SK-N-SH (cell line): ENCODE measurements around the gene PRSS38. TPM values are rescaled to one million over a fixed set of nuclear protein-coding genes. Genes with fewer than 3 reads are reported as not detected.

Source experiments
- CTCF ChIA-PET: fragments of 300-600, 350-600 bp; formaldehyde crosslinking; extraction: SDS; loops from one replicate; lab custom pipeline; 2021; lab: Yijun Ruan, JAX
- POLR2A ChIA-PET: fragments of 350-600 bp; sonication (Branson Sonifier 250); formaldehyde crosslinking; extraction: SDS; loops from one replicate; lab custom pipeline; 2020; ENCODE audit warnings: antibody characterized with exemption, inconsistent platforms; lab: Yijun Ruan, JAX
- DNase-seq: peaks from one replicate; pipeline ENCODE4 v3.0.0; 2012
- H2AFZ ChIP-seq: fragments of 200-600 bp; sonication (generic); 2 replicates; pipeline ENCODE4 v1.8.1; 2016; ENCODE audit warnings: antibody characterized with exemption, mild to moderate bottlenecking, low read depth
- H3F3A ChIP-seq: fragments of 200-600 bp; sonication (generic); replicated peaks from 2 replicates; pipeline ENCODE3; 2016; ENCODE audit warnings: antibody characterized with exemption, mild to moderate bottlenecking; ENCODE audit not compliant: insufficient read depth
- H3K27ac ChIP-seq, 2 experiments: fragments of 200-500 bp in 1 of 2; fragments of 200-600 bp in 1 of 2; sonication (Bioruptor generic) in 1 of 2; sonication (generic), shearing (Covaris generic) in 1 of 2; 2 replicates each; pipeline versions ENCODE4 v1.5.1 to v1.6.1; 2014 to 2016; ENCODE audit warnings: low read depth in 2 of 2, inconsistent platforms in 1 of 2, low read length in 1 of 2, mild to moderate bottlenecking in 1 of 2, mixed read lengths in 1 of 2
- H3K27me3 ChIP-seq: fragments of 200-600 bp; sonication (generic), shearing (Covaris generic); 2 replicates; pipeline ENCODE4 v1.6.1; 2016; ENCODE audit warnings: mixed run types; ENCODE audit not compliant: insufficient read depth
- H3K36me3 ChIP-seq, 2 experiments: fragments of 200-500 bp in 1 of 2; fragments of 200-600 bp in 1 of 2; sonication (Bioruptor generic) in 1 of 2; sonication (generic) in 1 of 2; replicated peaks in 1 of 2; 2 replicates each; pipeline versions ENCODE3 to v1.5.1; 2014 to 2016; ENCODE audit warnings: low read length in 1 of 2, mild to moderate bottlenecking in 1 of 2; ENCODE audit not compliant: insufficient read depth in 2 of 2, control insufficient read depth in 1 of 2
- H3K4me1 ChIP-seq, 2 experiments: fragments of 200-500 bp in 1 of 2; fragments of 200-600 bp in 1 of 2; sonication (Bioruptor generic) in 1 of 2; sonication (generic), shearing (Covaris generic) in 1 of 2; 2 replicates each; pipeline versions ENCODE4 v1.5.1 to v1.6.1; 2014 to 2016; ENCODE audit warnings: low read depth in 1 of 2, low read length in 1 of 2, mixed run types in 1 of 2; ENCODE audit not compliant: insufficient read depth in 2 of 2, control insufficient read depth in 1 of 2
- H3K4me2 ChIP-seq: fragments of 200-600 bp; sonication (generic), shearing (Covaris generic); 2 replicates; pipeline ENCODE4 v1.6.1; 2017; ENCODE audit warnings: mixed run types
- H3K4me3 ChIP-seq, 2 experiments: fragments of 200-500 bp in 1 of 2; fragments of 200-600 bp in 1 of 2; sonication (Bioruptor generic) in 1 of 2; sonication (generic), shearing (Covaris generic) in 1 of 2; 2 replicates each; pipeline versions ENCODE4 v1.5.1 to v1.8.1; 2014 to 2016; ENCODE audit warnings: low read depth in 2 of 2, inconsistent platforms in 1 of 2, low read length in 1 of 2, mild to moderate bottlenecking in 1 of 2, mixed read lengths in 1 of 2, moderate library complexity in 1 of 2
- H3K79me2 ChIP-seq: fragments of 200-600 bp; sonication (generic); 2 replicates; pipeline ENCODE4 v1.8.1; 2017; ENCODE audit warnings: mild to moderate bottlenecking; ENCODE audit not compliant: insufficient read depth
- H3K9ac ChIP-seq: fragments of 200-600 bp; sonication (generic); 2 replicates; pipeline ENCODE4 v1.6.1; 2017; ENCODE audit warnings: mixed run types
- H3K9me2 ChIP-seq: fragments of 200-600 bp; sonication (generic); 2 replicates; pipeline ENCODE4 v1.6.1; 2017; ENCODE audit warnings: mixed run types
- H3K9me3 ChIP-seq: fragments of 200-600 bp; sonication (generic); 2 replicates; pipeline ENCODE4 v1.6.1; 2017; ENCODE audit warnings: mixed run types, mild to moderate bottlenecking, moderate library complexity
- H4K20me1 ChIP-seq: fragments of 200-600 bp; sonication (generic); 2 replicates; pipeline ENCODE4 v1.6.1; 2017; ENCODE audit warnings: mild to moderate bottlenecking, mixed run types; ENCODE audit not compliant: insufficient read depth
- EP300 ChIP-seq, 2 experiments: IDR thresholded peaks; 2 replicates each; pipeline versions ENCODE4 v1.4.0 to v1.6.1; 2012; ENCODE audit warnings: borderline replicate concordance in 1 of 2, low read depth in 1 of 2, low read length in 1 of 2
- FOXM1 ChIP-seq: IDR thresholded peaks from 2 replicates; pipeline ENCODE4 v1.4.0; 2012; ENCODE audit warnings: low read depth, mild to moderate bottlenecking
- GABPA ChIP-seq: IDR thresholded peaks from 2 replicates; pipeline ENCODE4 v1.4.0; 2012; ENCODE audit warnings: low read depth, mild to moderate bottlenecking
- JUND ChIP-seq: IDR thresholded peaks from 2 replicates; pipeline ENCODE4 v1.4.0; 2012
- POLR2AphosphoS5 ChIP-seq: IDR thresholded peaks from 2 replicates; pipeline ENCODE4 v1.6.1; 2012; ENCODE audit warnings: low read depth, low read length
- RCOR1 ChIP-seq: fragments of 150-350 bp; IDR thresholded peaks from 2 replicates; pipeline ENCODE4 v1.6.1; 2017; ENCODE audit warnings: antibody characterized with exemption, low read length
- SIN3A ChIP-seq: IDR thresholded peaks from 2 replicates; pipeline ENCODE4 v1.6.1; 2012; ENCODE audit warnings: low read depth, mild to moderate bottlenecking, low read length, moderate library complexity, borderline replicate concordance
- SMC3 ChIP-seq: IDR thresholded peaks from 2 replicates; pipeline ENCODE4 v1.6.1; 2012; ENCODE audit warnings: low read depth, low read length, improper control_type of control experiment
- TAF1 ChIP-seq: IDR thresholded peaks from 2 replicates; pipeline ENCODE4 v1.6.1; 2012; ENCODE audit warnings: low read depth, mild to moderate bottlenecking, low read length, moderate library complexity, borderline replicate concordance
- YY1 ChIP-seq: IDR thresholded peaks from 2 replicates; pipeline ENCODE4 v1.4.0; 2012; ENCODE audit warnings: low read depth, mild to moderate bottlenecking
- WGBS: methylation state at CpG from one replicate; pipeline ENCODE4 v1.1.6; 2017; ENCODE audit warnings: low lambda C conversion rate; 5-methylcytosine and 5-hydroxymethylcytosine counted together
- polyA plus RNA-seq, 3 experiments: library from polyadenylated mRNA; depleted of rRNA; stranded (reverse); fragments of >200 nt; gene quantifications; 2 replicates each; pipeline ENCODE4 v1.2.3, GENCODE V29; 2012
- TF ChIP-seq, protein P1 (sequence below): fragments of 150-350 bp; IDR thresholded peaks from 2 replicates; pipeline ENCODE4 v1.6.1; 2016; ENCODE audit warnings: mild to moderate bottlenecking, low read depth, low read length
- TF ChIP-seq, protein P2 (sequence below): IDR thresholded peaks from 2 replicates; pipeline ENCODE4 v1.4.0; 2012; ENCODE audit warnings: low read depth
- TF ChIP-seq, protein P3 (sequence below): fragments of 200-600 bp; sonication (generic); IDR thresholded peaks from 2 replicates; pipeline ENCODE4 v1.6.1; 2017; ENCODE audit warnings: antibody characterized with exemption, mild to moderate bottlenecking, moderate library complexity
- TF ChIP-seq, protein P4 (sequence below): IDR thresholded peaks from 2 replicates; pipeline ENCODE4 v1.6.1; 2012; ENCODE audit warnings: mild to moderate bottlenecking, low read depth, low read length, moderate library complexity

The PRSS38 gene
- polyA plus RNA-seq, 1 of the 3 experiments (the other 2 are of a cell fraction) = not detected

DNA sequence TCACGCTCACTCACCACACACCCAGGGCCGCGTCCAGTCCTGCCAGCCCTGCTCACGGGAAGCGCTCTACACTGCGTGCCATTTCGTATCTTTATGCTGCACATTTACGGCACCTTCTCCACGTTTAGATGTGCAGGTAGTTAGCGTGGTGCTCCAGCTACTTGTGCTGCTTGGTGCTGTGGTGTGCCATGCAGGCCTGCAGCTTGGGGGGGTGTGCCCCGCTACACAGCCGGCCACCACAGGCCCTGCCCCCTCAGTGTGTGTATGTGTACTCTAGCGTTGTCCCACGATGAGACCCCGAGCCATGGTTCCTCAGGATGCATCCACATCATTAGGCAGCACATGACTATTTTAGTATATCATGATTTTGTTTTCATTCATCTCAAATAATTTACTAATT is 41.9 kb upstream of the PRSS38 start:
- TF ChIP-seq YY1 (no peak), GABPA (no peak), FOXM1 (no peak), JUND (no peak), EP300 (IDR thresholded peaks at IDR 0.05; ENCODE audit: borderline replicate concordance in 1 of 2, low read depth in 1 of 2, low read length in 1 of 2) (no peak), SMC3 (no peak), SIN3A (no peak), TAF1 (no peak), RCOR1 (no peak), POLR2AphosphoS5 (no peak)
- TF ChIP-seq, protein P1, sequence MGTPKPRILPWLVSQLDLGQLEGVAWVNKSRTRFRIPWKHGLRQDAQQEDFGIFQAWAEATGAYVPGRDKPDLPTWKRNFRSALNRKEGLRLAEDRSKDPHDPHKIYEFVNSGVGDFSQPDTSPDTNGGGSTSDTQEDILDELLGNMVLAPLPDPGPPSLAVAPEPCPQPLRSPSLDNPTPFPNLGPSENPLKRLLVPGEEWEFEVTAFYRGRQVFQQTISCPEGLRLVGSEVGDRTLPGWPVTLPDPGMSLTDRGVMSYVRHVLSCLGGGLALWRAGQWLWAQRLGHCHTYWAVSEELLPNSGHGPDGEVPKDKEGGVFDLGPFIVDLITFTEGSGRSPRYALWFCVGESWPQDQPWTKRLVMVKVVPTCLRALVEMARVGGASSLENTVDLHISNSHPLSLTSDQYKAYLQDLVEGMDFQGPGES = no peak
- TF ChIP-seq, protein P2, sequence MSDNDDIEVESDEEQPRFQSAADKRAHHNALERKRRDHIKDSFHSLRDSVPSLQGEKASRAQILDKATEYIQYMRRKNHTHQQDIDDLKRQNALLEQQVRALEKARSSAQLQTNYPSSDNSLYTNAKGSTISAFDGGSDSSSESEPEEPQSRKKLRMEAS = no peak
- TF ChIP-seq, protein P3, sequence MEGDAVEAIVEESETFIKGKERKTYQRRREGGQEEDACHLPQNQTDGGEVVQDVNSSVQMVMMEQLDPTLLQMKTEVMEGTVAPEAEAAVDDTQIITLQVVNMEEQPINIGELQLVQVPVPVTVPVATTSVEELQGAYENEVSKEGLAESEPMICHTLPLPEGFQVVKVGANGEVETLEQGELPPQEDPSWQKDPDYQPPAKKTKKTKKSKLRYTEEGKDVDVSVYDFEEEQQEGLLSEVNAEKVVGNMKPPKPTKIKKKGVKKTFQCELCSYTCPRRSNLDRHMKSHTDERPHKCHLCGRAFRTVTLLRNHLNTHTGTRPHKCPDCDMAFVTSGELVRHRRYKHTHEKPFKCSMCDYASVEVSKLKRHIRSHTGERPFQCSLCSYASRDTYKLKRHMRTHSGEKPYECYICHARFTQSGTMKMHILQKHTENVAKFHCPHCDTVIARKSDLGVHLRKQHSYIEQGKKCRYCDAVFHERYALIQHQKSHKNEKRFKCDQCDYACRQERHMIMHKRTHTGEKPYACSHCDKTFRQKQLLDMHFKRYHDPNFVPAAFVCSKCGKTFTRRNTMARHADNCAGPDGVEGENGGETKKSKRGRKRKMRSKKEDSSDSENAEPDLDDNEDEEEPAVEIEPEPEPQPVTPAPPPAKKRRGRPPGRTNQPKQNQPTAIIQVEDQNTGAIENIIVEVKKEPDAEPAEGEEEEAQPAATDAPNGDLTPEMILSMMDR = no peak
- TF ChIP-seq, protein P4, sequence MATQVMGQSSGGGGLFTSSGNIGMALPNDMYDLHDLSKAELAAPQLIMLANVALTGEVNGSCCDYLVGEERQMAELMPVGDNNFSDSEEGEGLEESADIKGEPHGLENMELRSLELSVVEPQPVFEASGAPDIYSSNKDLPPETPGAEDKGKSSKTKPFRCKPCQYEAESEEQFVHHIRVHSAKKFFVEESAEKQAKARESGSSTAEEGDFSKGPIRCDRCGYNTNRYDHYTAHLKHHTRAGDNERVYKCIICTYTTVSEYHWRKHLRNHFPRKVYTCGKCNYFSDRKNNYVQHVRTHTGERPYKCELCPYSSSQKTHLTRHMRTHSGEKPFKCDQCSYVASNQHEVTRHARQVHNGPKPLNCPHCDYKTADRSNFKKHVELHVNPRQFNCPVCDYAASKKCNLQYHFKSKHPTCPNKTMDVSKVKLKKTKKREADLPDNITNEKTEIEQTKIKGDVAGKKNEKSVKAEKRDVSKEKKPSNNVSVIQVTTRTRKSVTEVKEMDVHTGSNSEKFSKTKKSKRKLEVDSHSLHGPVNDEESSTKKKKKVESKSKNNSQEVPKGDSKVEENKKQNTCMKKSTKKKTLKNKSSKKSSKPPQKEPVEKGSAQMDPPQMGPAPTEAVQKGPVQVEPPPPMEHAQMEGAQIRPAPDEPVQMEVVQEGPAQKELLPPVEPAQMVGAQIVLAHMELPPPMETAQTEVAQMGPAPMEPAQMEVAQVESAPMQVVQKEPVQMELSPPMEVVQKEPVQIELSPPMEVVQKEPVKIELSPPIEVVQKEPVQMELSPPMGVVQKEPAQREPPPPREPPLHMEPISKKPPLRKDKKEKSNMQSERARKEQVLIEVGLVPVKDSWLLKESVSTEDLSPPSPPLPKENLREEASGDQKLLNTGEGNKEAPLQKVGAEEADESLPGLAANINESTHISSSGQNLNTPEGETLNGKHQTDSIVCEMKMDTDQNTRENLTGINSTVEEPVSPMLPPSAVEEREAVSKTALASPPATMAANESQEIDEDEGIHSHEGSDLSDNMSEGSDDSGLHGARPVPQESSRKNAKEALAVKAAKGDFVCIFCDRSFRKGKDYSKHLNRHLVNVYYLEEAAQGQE = no peak
- peaks cover 3 to 16% of the 10 kb centered on the region in 2 experiments; a peak in 3 of 4 replicates for H3K4me1 ChIP-seq
- H3K27me3 ChIP-seq = no peaks in the 10 kb centered on the region
- H3K9me2 ChIP-seq = no peaks in the 10 kb centered on the region
- WGBS = 94% methylated on average over 14 of the region's 15 CpGs
- H3F3A ChIP-seq = peaks cover 16% of the 10 kb centered on the region
- no peaks in the 10 kb centered on the region for H3K79me2 ChIP-seq
- no peak overlapping the region for H2AFZ ChIP-seq
- ChIA-PET POLR2A (no interaction called here), CTCF (interaction anchor here (4.1 kb wide), 1 partner anchor 10 kb away, joined by 29 read pairs; no protein-coding TSS in a partner anchor)
- peaks cover 0 to 34% of the 10 kb centered on the region in 2 experiments for H3K36me3 ChIP-seq
- H3K9me3 ChIP-seq = no peaks in the 10 kb centered on the region
- no peak overlapping the region for H3K9ac ChIP-seq
- no peak overlapping the region for H3K27ac ChIP-seq
- DNase-seq = no peak
- no peak overlapping the region for H3K4me3 ChIP-seq
- no peak overlapping the region for H3K4me2 ChIP-seq
- H4K20me1 ChIP-seq = no peaks in the 10 kb centered on the region
